ENCODE data around the gene LRRC27.

Gene LRRC27

DNA sequence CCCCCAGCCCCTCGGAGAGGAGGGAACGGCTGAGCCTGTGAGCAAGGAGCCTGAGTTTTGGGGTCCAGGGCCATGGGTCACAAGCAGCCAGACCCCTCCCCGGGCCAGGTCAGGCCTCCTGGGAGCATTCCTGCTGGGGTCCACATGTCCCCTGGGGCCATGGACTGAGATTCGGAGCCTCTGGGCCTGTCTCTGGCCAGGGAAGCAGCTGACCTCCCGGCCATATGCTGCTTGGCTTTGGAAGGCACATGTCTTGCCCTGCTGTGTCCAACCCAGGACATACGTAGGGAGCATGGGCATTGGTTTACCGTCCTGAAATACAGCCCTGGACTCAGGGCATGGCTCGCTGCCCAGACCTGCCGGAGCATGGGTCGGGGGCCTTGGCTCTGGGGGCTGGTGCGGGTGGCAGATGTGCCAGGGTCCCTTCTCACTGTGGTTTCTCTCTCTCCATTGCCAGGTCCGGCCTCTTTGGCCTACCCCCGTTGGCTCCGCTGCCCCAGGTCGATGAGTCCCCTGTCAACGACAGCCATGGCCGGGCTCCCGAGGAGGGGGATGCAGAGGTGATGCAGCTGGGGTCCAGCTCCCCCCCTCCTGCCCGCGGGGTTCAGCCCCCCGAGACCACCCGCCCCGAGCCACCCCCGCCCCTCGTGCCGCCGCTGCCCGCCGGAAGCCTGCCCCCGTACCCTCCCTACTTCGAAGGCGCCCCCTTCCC, 72.3 kb downstream of the LRRC27 start (continued):
- TF ChIP-seq, protein P1, sequence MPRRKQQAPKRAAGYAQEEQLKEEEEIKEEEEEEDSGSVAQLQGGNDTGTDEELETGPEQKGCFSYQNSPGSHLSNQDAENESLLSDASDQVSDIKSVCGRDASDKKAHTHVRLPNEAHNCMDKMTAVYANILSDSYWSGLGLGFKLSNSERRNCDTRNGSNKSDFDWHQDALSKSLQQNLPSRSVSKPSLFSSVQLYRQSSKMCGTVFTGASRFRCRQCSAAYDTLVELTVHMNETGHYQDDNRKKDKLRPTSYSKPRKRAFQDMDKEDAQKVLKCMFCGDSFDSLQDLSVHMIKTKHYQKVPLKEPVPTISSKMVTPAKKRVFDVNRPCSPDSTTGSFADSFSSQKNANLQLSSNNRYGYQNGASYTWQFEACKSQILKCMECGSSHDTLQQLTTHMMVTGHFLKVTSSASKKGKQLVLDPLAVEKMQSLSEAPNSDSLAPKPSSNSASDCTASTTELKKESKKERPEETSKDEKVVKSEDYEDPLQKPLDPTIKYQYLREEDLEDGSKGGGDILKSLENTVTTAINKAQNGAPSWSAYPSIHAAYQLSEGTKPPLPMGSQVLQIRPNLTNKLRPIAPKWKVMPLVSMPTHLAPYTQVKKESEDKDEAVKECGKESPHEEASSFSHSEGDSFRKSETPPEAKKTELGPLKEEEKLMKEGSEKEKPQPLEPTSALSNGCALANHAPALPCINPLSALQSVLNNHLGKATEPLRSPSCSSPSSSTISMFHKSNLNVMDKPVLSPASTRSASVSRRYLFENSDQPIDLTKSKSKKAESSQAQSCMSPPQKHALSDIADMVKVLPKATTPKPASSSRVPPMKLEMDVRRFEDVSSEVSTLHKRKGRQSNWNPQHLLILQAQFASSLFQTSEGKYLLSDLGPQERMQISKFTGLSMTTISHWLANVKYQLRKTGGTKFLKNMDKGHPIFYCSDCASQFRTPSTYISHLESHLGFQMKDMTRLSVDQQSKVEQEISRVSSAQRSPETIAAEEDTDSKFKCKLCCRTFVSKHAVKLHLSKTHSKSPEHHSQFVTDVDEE (CRISPR knock-in tag; IDR thresholded peaks at IDR 0.05): no peak
- TF ChIP-seq ZFP30 (CRISPR knock-in tag; IDR thresholded peaks at IDR 0.05): no peak
- no peak for TF ChIP-seq ZFP3 (CRISPR knock-in tag; IDR thresholded peaks at IDR 0.05)
- no peak for TF ChIP-seq ZC3H10 (CRISPR knock-in tag; IDR thresholded peaks at IDR 0.05)
- no peak for TF ChIP-seq GLIS3 (CRISPR knock-in tag; IDR thresholded peaks at IDR 0.05)
- no peak for TF ChIP-seq ZNF565 (CRISPR knock-in tag; conservative IDR thresholded peaks at IDR 0.05; ENCODE audit: low read depth)
- TF ChIP-seq ISL1 (CRISPR knock-in tag; IDR thresholded peaks at IDR 0.05): no peak
- TF ChIP-seq CSDC2 (CRISPR knock-in tag; IDR thresholded peaks at IDR 0.05): no peak

DNA sequence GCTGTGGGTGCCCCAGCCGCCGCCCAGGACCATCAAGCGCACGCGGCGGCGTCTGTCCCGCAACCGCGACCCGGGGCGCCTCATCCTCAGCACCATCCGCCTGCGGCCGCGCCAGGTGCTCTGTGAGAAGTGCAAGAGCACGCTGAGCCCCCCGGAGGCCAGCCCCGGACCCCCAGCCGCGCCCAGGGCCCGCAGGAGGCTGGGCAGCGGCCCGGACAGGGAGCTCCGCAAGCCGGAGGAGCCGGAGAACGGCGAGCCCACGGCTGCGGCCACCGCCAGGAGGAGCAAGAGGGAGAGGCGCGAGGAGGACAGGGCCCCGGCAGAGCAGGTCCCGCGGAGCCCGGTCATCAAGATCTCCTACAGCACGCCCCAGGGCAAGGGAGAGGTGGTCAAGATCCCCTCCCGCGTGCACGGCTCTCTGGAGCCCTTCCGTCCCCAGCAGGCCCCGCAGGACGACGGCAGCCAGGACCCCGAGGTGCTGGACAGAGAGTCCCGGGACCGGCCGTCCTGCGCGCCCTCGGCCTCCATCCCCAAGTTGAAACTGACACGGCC, 73.0 kb downstream of the LRRC27 start:
- TF ChIP-seq TOX (CRISPR knock-in tag; IDR thresholded peaks at IDR 0.05; ENCODE audit: borderline replicate concordance) (no peak), ZFP3 (CRISPR knock-in tag; IDR thresholded peaks at IDR 0.05) (no peak), RARB (CRISPR knock-in tag; IDR thresholded peaks at IDR 0.05) (no peak), BACH2 (CRISPR knock-in tag; IDR thresholded peaks at IDR 0.05; ENCODE audit: borderline replicate concordance) (no peak), GLIS3 (CRISPR knock-in tag; IDR thresholded peaks at IDR 0.05) (no peak), ZNF70 (CRISPR knock-in tag; IDR thresholded peaks at IDR 0.05) (no peak), OSR1 (CRISPR knock-in tag; IDR thresholded peaks at IDR 0.05) (no peak), PPARA (CRISPR knock-in tag; IDR thresholded peaks at IDR 0.05; ENCODE audit: borderline replicate concordance) (no peak), TCF4 (CRISPR knock-in tag; IDR thresholded peaks at IDR 0.05; ENCODE audit: borderline replicate concordance) (no peak), ZNF8 (CRISPR knock-in tag; IDR thresholded peaks at IDR 0.05) (no peak), SNAI2 (CRISPR knock-in tag; IDR thresholded peaks at IDR 0.05) (no peak)
- TF ChIP-seq, protein P2, sequence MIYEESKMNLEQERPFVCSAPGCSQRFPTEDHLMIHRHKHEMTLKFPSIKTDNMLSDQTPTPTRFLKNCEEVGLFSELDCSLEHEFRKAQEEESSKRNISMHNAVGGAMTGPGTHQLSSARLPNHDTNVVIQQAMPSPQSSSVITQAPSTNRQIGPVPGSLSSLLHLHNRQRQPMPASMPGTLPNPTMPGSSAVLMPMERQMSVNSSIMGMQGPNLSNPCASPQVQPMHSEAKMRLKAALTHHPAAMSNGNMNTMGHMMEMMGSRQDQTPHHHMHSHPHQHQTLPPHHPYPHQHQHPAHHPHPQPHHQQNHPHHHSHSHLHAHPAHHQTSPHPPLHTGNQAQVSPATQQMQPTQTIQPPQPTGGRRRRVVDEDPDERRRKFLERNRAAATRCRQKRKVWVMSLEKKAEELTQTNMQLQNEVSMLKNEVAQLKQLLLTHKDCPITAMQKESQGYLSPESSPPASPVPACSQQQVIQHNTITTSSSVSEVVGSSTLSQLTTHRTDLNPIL (CRISPR knock-in tag; IDR thresholded peaks at IDR 0.05; ENCODE audit: low read depth): no peak
- TF ChIP-seq, protein P3, sequence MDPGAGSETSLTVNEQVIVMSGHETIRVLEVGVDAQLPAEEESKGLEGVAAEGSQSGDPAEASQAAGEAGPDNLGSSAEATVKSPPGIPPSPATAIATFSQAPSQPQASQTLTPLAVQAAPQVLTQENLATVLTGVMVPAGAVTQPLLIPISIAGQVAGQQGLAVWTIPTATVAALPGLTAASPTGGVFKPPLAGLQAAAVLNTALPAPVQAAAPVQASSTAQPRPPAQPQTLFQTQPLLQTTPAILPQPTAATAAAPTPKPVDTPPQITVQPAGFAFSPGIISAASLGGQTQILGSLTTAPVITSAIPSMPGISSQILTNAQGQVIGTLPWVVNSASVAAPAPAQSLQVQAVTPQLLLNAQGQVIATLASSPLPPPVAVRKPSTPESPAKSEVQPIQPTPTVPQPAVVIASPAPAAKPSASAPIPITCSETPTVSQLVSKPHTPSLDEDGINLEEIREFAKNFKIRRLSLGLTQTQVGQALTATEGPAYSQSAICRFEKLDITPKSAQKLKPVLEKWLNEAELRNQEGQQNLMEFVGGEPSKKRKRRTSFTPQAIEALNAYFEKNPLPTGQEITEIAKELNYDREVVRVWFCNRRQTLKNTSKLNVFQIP (CRISPR knock-in tag; IDR thresholded peaks at IDR 0.05; ENCODE audit: borderline replicate concordance, low read depth): no peak
- TF ChIP-seq, protein P4, sequence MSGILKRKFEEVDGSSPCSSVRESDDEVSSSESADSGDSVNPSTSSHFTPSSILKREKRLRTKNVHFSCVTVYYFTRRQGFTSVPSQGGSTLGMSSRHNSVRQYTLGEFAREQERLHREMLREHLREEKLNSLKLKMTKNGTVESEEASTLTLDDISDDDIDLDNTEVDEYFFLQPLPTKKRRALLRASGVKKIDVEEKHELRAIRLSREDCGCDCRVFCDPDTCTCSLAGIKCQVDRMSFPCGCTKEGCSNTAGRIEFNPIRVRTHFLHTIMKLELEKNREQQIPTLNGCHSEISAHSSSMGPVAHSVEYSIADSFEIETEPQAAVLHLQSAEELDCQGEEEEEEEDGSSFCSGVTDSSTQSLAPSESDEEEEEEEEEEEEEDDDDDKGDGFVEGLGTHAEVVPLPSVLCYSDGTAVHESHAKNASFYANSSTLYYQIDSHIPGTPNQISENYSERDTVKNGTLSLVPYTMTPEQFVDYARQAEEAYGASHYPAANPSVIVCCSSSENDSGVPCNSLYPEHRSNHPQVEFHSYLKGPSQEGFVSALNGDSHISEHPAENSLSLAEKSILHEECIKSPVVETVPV (CRISPR knock-in tag; IDR thresholded peaks at IDR 0.05): no peak
- TF ChIP-seq, protein P1 (CRISPR knock-in tag; IDR thresholded peaks at IDR 0.05): no peak
- no peak for ATAC-seq
